ENCODE results near the gene VWCE.

VWCE gene

GRCh38 chr11:61281581-61282250, 13.4 kb downstream of the VWCE start:
- no peak for DNase-seq (ENCODE audit: low read depth)

- no peak for DNase-seq (ENCODE audit: low read depth)
Measured at GRCh38 chr11:61280883-61281580, 14.1 kb downstream of the VWCE start.

GRCh38 chr11:61279934-61280659, 15.0 kb downstream of the VWCE start:
- DNase-seq (ENCODE audit: low read depth) = no peak

DNA sequence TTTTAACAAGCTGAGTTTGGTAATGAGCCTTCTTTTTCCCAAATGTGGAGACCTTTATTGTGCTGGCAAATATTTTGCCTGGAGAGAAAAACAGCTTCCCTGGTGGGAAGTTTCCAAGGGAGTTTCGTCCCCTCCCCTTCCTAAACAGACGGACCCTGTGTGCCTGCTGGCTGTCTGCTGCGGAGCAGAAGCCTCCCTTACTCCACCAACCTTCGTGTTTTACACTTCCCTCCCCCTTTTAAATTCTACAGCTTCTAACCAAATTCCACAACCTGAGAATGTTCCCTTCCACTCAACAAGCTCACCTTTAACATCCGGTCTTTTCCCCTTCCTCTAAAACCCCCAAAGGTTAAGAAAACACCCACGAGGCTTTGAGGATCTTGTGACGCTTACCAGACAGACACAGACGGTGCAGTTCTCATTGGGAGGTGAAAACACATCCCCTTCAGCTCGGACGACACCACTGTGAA, 17.1 kb downstream of the VWCE start:
- no peak for DNase-seq (ENCODE audit: low read depth)

GRCh38 chr11:61277186-61278000, 17.7 kb downstream of the VWCE start:
- DNase-seq (ENCODE audit: low read depth) = no peak

- DNase-seq (ENCODE audit: low read depth) = no peak
Measured at GRCh38 chr11:61275191-61275590, 19.9 kb downstream of the VWCE start.

GRCh38 chr11:61274084-61274483, 21.0 kb downstream of the VWCE start:
- DNase-seq (ENCODE audit: low read depth) = no peak

DNA sequence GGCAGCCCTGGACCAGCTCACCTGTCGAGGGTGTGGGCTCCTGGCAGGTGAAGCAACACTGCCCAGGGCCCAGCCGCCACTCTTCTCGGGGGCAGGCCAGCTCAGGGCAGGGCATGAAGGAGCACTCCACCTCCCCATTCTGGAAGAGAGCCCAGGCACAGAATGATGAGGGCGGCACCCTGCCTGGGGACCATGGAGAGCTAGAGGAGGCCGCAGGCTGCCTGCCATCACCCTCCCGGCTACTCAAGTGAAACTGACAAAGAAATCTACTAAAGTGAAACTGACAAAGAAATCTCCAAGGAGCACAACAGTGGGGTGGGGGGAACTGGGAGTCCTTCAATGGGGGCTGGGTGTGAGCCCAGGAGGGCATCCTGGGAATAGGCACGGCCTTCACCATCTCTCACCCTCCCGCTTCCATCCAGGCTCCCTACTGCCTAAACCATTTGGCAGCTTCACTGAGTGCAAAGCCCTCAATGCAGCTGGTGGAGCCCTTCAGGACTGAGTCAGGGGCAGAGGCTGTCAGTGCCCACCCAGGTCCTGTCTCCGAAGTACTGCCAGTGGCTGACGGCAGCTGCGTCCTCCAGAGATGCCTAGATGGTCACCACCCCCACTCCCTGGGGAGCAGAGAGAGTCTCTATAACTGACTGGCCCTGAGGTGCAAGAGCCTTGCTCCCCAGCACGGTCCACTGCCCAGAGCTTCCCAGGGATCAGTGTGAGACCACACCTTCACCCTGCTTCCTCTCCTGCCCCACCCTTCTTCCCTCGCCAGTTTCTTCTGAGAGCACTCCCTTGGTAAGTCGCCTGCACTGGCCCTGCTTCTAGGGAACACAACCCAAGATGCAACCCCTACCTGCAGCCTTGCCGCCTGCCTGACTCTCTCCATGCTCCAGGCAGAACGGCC, 21.7 kb downstream of the VWCE start:
- DNase-seq (ENCODE audit: low read depth) = no peak

DNA sequence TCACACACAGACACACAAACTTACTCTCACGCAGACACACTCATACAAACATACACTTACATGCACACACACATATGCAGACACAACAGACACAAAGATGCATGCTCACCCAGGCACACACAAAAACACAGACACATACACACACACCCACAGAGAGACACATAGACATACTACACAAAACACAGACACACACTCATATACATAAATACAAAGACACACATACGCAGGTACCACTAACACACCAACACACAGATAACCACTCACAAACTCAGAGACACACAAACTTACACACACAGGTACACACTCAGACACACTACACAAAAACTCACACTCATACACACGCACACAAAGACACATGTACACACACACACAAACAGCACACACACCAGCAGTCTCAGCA, 22.4 kb downstream of the VWCE start:
- no peak for DNase-seq (ENCODE audit: low read depth)

DNA sequence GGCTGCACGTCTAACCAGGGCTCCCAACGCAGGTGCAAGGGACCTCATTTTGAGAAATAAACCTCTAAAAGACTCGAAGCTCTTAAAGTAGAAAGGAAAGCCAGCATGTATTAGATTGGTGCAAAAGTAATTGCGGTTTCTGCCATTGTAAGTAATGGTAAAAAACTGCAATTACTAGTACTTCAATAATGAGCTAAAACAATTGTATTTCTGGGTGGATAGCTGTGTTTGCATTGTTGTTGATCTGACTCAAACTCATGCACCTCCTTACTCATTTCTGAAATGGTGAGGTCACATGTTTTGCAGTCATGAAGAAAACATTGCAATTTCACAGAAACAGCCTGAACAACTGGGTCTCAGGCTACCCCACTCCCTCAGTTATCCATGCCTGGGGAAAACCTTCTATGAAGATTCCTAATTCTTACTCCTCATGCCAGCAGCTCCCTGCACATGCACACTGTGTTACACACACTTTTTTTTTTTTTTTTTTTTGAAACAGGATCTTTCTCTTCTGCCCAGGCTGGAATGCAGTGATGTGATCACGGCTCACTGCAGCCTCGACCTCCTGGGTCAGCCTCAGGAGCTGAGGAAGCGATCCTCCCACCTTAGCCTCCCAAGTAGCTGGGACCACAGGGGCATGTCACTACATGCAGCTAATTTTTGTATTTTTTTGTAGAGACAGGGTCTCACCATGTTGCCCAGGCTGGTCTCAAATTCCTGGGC, 24.6 kb downstream of the VWCE start:
- DNase-seq (ENCODE audit: low read depth) = no peak

DNA sequence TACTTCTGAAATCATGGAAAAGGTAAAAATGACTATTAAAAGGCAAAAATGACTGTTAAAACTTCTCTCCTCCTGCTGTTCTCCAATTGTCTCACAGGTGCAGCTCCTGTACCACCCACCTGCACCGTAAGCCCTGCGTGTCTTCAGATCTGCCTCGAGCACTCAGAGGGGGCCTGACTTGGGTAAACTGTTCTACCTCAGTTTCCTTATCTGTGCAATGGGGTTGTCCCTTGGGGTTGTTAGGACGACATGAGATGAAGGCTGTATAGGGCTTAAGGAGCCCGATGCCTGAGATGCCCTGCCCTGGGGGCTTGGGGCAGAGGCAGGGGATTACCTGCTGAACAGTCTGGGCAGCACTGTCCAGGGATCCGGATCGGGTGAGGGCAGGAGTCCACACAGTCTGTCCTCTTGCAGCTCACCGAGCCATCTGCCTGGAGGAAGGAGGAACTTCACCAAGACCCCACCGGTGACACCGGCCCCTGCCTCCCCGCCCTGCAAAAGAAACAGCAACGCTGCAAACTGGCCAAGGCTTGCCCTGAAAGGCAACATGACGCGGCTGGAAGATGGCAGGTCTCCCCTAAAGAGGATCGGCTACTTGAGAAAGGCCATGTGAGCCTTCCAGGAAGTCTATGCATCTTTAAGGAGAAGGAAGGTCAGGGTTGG, 26.4 kb downstream of the VWCE start:
- no peak for DNase-seq (ENCODE audit: low read depth)

DNA sequence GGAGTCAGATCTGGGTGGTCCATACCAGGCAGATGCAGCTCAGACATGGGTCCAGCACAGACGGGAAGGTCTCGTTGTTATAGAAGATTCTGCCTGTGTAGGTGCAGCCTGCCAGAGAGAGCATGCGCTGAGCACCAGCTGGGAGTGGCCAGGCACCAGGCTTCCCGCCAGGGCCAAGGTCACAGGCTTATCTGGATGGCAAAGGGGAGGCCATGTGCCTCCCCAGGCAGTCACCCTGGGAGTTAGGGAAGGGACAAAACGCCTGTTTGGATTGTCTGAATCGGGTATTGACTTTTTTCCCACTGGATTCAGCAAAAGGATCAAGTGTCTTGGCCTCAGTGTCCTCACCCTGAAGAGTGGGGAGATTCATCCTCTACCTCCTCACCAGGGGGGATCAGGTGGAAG, 27.7 kb downstream of the VWCE start:
- no peak for DNase-seq (ENCODE audit: low read depth)

DNA sequence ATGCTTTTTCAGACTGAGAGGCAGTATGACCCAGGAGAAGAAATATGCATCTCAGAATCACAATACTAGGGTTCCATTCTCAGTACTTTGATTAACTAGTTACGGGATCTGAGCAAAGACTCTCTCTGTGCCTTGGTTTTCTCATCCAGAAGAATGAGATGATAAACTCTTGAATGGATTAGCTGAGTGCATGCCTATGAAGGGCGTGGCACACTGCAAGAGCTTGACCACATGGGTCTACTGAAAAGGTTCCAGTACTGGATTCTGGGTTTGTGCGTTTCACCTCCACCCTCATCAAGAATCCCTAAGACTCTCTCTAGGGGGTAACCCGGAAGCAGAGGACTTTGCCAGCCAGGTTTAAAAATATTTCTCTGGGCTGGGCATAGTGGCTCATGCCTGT, 28.5 kb downstream of the VWCE start:
- DNase-seq (ENCODE audit: low read depth) = no peak

- no peak for DNase-seq (ENCODE audit: low read depth)
Measured at GRCh38 chr11:61265357-61265756, 29.8 kb downstream of the VWCE start.

DNA sequence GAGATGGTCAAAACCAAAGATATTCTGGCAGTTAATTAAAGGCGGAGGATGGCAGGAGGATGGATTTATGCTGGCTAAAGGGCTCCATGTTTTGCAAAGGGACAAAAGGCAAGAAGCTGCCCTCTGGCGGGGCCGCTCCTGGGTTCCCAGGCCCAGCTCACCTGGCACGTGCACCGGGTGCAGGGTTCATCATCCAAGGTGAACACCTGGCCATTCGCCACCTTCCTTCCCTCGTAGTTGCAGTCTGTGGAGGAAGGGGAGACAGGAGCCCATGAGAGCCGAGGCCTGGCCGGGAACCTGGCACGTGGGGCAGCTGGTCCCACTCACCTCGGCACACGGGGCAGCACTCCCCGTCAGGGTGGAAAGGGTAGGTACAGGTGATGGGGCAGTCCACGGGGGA, 30.3 kb downstream of the VWCE start:
- DNase-seq (ENCODE audit: low read depth) = no peak

DNA sequence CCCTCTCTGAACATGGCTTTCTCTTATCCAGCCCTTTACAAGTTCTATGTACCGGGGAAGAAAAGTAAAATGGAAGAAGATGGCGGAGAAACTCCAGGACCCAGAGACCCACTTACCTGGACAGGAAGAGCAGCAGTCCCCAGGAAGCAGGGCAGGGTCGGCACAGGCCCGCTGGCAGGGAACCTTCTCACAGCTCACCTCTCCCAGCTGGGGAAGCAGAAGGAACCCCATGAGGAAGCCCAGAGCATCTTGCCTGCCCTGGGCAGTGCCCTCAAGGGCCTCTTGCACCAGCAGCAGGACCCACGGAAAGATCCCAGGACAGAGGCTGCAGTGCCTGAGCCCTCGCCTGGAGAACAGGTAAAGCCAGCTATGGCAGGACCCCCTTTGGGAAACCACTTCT, 30.7 kb downstream of the VWCE start:
- no peak for DNase-seq (ENCODE audit: low read depth)

DNA sequence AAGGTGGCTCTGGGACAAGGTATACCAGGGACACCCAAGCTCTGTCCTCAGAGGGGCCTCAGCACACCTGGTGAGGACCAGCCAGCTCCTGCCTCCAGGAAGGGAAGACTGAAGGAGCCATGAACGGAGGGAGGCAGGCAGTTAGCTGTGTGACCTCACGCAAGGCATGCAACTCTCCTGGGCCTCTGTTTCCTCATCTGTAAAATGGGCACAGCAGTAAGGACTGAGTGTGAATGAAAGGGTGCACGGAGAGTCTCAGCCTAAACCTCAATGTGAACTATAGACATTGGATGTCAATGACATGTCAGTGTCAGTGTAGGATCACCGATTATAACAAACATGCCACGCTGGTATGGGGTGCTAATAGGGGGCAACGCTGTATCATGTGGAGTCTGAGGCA, 35.8 kb downstream of the VWCE start:
- no peak for DNase-seq (ENCODE audit: low read depth)

GRCh38 chr11:61258546-61258945, 36.6 kb downstream of the VWCE start:
- no peak for DNase-seq (ENCODE audit: low read depth)

- no peak for DNase-seq (ENCODE audit: low read depth)
Measured at GRCh38 chr11:61256710-61257482, 38.2 kb downstream of the VWCE start.
